Parathyroid adenoma (tissue), 2 donors: ENCODE results near the gene PLA2G4A.

ENCODE experiments used
- H2AFZ ChIP-seq: fragments of 300-600 bp; sonication (generic); one replicate; pipeline ENCODE4 v1.7.0; 2017; ENCODE audit warnings: antibody characterized with exemption, mild to moderate bottlenecking
- H3K27ac ChIP-seq: fragments of 300-600 bp; sonication (generic); one replicate; pipeline ENCODE4 v1.7.0; 2017
- H3K27me3 ChIP-seq: fragments of 300-600 bp; sonication (generic); one replicate; pipeline ENCODE4 v1.7.0; 2017; ENCODE audit warnings: low read length; ENCODE audit not compliant: control insufficient read depth, insufficient read depth
- H3K36me3 ChIP-seq: fragments of 300-600 bp; sonication (generic); one replicate; pipeline ENCODE4 v1.7.0; 2017; ENCODE audit warnings: low read length; ENCODE audit not compliant: control insufficient read depth, insufficient read depth
- H3K4me1 ChIP-seq: fragments of 300-600 bp; sonication (generic); one replicate; pipeline ENCODE4 v1.7.0; 2017; ENCODE audit warnings: control low read depth
- H3K4me2 ChIP-seq: fragments of 300-600 bp; sonication (generic); one replicate; pipeline ENCODE4 v1.7.0; 2017; ENCODE audit warnings: low read length
- H3K4me3 ChIP-seq: fragments of 300-600 bp; sonication (generic); one replicate; pipeline ENCODE4 v1.7.0; 2017; ENCODE audit warnings: low read depth, low read length
- H3K79me2 ChIP-seq: fragments of 300-600 bp; sonication (generic); one replicate; pipeline ENCODE4 v1.7.0; 2017; ENCODE audit warnings: control low read depth
- H3K9ac ChIP-seq: fragments of 300-600 bp; sonication (generic); one replicate; pipeline ENCODE4 v1.7.0; 2017; ENCODE audit warnings: mild to moderate bottlenecking
- H3K9me3 ChIP-seq: fragments of 300-600 bp; sonication (generic); one replicate; pipeline ENCODE4 v1.7.0; 2017; ENCODE audit warnings: low read length; ENCODE audit not compliant: control insufficient read depth
- CTCF ChIP-seq: fragments of 300-600 bp; sonication (generic); IDR thresholded peaks from one replicate; pipeline ENCODE4 v1.7.0; 2017; ENCODE audit warnings: antibody characterized with exemption, mild to moderate bottlenecking
- donor health status: primary hyperparathyroidism.

PLA2G4A gene

GRCh38 chr1:187032316-187032981 is 203.7 kb downstream of the PLA2G4A start:
- Histone ChIP-seq H3K4me2 (no peak overlapping the region), H3K36me3 (no peaks in the 10 kb centered on the region), H2AFZ (no peak overlapping the region), H3K4me1 (no peaks in the 10 kb centered on the region), H3K27me3 (no peaks in the 10 kb centered on the region), H3K27ac (no peak overlapping the region), H3K4me3 (no peak overlapping the region), H3K79me2 (no peaks in the 10 kb centered on the region), H3K9me3 (no peaks in the 10 kb centered on the region), H3K9ac (no peak overlapping the region)
- no peak for TF ChIP-seq CTCF

- H3K4me3 ChIP-seq: no peak overlapping the region
- no peak overlapping the region for H3K9ac ChIP-seq
- no peaks in the 10 kb centered on the region for H3K79me2 ChIP-seq
- no peak overlapping the region for H2AFZ ChIP-seq
- no peak for TF ChIP-seq CTCF
- H3K36me3 ChIP-seq: no peaks in the 10 kb centered on the region
- H3K4me2 ChIP-seq: no peak overlapping the region
- no peaks in the 10 kb centered on the region for H3K4me1 ChIP-seq
- H3K9me3 ChIP-seq: no peaks in the 10 kb centered on the region
- no peaks in the 10 kb centered on the region for H3K27me3 ChIP-seq
- no peak overlapping the region for H3K27ac ChIP-seq
Measured at GRCh38 chr1:187032982-187033692, 204.4 kb downstream of the PLA2G4A start.

- Histone ChIP-seq H3K9me3 (no peaks in the 10 kb centered on the region), H3K4me1 (no peaks in the 10 kb centered on the region), H3K79me2 (no peaks in the 10 kb centered on the region), H3K36me3 (no peaks in the 10 kb centered on the region), H3K4me3 (no peak overlapping the region), H2AFZ (no peak overlapping the region), H3K27ac (no peak overlapping the region), H3K27me3 (no peaks in the 10 kb centered on the region), H3K9ac (no peak overlapping the region), H3K4me2 (no peak overlapping the region)
- TF ChIP-seq CTCF: no peak
Measured at GRCh38 chr1:187033693-187034390, 205.1 kb downstream of the PLA2G4A start.

- no peaks in the 10 kb centered on the region for H3K36me3 ChIP-seq
- no peaks in the 10 kb centered on the region for H3K9me3 ChIP-seq
- no peak overlapping the region for H3K4me3 ChIP-seq
- H3K4me1 ChIP-seq: no peaks in the 10 kb centered on the region
- no peaks in the 10 kb centered on the region for H3K79me2 ChIP-seq
- no peak for TF ChIP-seq CTCF
- H3K9ac ChIP-seq: no peak overlapping the region
- no peaks in the 10 kb centered on the region for H3K27me3 ChIP-seq
- H3K27ac ChIP-seq: no peak overlapping the region
- H3K4me2 ChIP-seq: no peak overlapping the region
- H2AFZ ChIP-seq: no peak overlapping the region
Measured at GRCh38 chr1:187034501-187034900, 205.8 kb downstream of the PLA2G4A start.
